ENCODE data around the gene POU4F1. TPM values are rescaled to one million over a fixed set of nuclear protein-coding genes. Genes with fewer than 3 reads are reported as not detected.

POU4F1 gene
- total and polyA plus RNA-seq, 2 experiments from 2014 or later: 0.03 to 0.05 TPM

- Histone ChIP-seq H3K4me1 (ENCODE audit: insufficient read depth) (peaks cover 61% of the 10 kb centered on the region), H2AFZ (no peak overlapping the region), H4K20me1 (replicated peaks; ENCODE audit: insufficient read depth) (no peaks in the 10 kb centered on the region; the same call in 1 of the 2 replicates), H3K4me3 (no peak overlapping the region), H3K36me3 (ENCODE audit: insufficient read depth) (no peaks in the 10 kb centered on the region), H3K4me2 (no peak overlapping the region), H3K27me3 (ENCODE audit: insufficient read depth) (peaks cover 100% of the 10 kb centered on the region), H3K9me2 (ENCODE audit: insufficient read depth) (no peaks in the 10 kb centered on the region), H3F3A (replicated peaks; ENCODE audit: low read depth) (peaks cover 9% of the 10 kb centered on the region; the same call in 1 of the 2 replicates), H3K79me2 (replicated peaks; ENCODE audit: insufficient read depth) (no peaks in the 10 kb centered on the region), H3K27ac (ENCODE audit: low read depth) (no peak overlapping the region)
- Mint-ChIP-seq H3K36me3 (ENCODE audit: low read depth) (no peaks in the 10 kb centered on the region), H3K27ac (no peak overlapping the region), H3K4me3 (no peak overlapping the region), H3K4me1 (peaks cover 42% of the 10 kb centered on the region), H3K9me3 (0 out of 3 replicates have a peak, but pooled peaks cover 4% of the 10 kb centered on the region), H3K27me3 (ENCODE audit: insufficient read depth, low read depth, poor library complexity) (peaks cover 83% of the 10 kb centered on the region)
- no peak for ATAC-seq
- no peak for TF ChIP-seq NANOG (IDR thresholded peaks at IDR 0.05; ENCODE audit: borderline replicate concordance)
- TF ChIP-seq, protein P1, sequence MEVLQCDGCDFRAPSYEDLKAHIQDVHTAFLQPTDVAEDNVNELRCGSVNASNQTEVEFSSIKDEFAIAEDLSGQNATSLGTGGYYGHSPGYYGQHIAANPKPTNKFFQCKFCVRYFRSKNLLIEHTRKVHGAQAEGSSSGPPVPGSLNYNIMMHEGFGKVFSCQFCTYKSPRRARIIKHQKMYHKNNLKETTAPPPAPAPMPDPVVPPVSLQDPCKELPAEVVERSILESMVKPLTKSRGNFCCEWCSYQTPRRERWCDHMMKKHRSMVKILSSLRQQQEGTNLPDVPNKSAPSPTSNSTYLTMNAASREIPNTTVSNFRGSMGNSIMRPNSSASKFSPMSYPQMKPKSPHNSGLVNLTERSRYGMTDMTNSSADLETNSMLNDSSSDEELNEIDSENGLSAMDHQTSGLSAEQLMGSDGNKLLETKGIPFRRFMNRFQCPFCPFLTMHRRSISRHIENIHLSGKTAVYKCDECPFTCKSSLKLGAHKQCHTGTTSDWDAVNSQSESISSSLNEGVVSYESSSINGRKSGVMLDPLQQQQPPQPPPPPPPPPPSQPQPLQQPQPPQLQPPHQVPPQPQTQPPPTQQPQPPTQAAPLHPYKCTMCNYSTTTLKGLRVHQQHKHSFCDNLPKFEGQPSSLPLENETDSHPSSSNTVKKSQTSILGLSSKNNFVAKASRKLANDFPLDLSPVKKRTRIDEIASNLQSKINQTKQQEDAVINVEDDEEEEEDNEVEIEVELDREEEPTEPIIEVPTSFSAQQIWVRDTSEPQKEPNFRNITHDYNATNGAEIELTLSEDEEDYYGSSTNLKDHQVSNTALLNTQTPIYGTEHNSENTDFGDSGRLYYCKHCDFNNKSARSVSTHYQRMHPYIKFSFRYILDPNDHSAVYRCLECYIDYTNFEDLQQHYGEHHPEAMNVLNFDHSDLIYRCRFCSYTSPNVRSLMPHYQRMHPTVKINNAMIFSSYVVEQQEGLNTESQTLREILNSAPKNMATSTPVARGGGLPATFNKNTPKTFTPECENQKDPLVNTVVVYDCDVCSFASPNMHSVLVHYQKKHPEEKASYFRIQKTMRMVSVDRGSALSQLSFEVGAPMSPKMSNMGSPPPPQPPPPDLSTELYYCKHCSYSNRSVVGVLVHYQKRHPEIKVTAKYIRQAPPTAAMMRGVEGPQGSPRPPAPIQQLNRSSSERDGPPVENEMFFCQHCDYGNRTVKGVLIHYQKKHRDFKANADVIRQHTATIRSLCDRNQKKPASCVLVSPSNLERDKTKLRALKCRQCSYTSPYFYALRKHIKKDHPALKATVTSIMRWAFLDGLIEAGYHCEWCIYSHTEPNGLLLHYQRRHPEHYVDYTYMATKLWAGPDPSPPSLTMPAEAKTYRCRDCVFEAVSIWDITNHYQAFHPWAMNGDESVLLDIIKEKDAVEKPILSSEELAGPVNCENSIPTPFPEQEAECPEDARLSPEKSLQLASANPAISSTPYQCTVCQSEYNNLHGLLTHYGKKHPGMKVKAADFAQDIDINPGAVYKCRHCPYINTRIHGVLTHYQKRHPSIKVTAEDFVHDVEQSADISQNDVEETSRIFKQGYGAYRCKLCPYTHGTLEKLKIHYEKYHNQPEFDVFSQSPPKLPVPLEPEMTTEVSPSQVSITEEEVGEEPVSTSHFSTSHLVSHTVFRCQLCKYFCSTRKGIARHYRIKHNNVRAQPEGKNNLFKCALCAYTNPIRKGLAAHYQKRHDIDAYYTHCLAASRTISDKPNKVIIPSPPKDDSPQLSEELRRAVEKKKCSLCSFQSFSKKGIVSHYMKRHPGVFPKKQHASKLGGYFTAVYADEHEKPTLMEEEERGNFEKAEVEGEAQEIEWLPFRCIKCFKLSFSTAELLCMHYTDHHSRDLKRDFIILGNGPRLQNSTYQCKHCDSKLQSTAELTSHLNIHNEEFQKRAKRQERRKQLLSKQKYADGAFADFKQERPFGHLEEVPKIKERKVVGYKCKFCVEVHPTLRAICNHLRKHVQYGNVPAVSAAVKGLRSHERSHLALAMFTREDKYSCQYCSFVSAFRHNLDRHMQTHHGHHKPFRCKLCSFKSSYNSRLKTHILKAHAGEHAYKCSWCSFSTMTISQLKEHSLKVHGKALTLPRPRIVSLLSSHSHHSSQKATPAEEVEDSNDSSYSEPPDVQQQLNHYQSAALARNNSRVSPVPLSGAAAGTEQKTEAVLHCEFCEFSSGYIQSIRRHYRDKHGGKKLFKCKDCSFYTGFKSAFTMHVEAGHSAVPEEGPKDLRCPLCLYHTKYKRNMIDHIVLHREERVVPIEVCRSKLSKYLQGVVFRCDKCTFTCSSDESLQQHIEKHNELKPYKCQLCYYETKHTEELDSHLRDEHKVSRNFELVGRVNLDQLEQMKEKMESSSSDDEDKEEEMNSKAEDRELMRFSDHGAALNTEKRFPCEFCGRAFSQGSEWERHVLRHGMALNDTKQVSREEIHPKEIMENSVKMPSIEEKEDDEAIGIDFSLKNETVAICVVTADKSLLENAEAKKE (CRISPR knock-in tag; IDR thresholded peaks at IDR 0.05): no peak
- no peak for TF ChIP-seq EZH2 (IDR thresholded peaks at IDR 0.05; ENCODE audit: low read depth, unreplicated experiment)
- no peak for TF ChIP-seq CTCF (conservative IDR thresholded peaks at IDR 0.05; ENCODE audit: low read depth in 2 of 2)
- no peak for TF ChIP-seq STAT1 (IDR thresholded peaks at IDR 0.05; ENCODE audit: unreplicated experiment)
- no peak for DNase-seq (ENCODE audit: low spot score)
Observed at GRCh38 chr13:78592584-78592983, 10.8 kb downstream of the POU4F1 start.
